Fibroblast of peridontal ligament (primary cell): ENCODE measurements around the gene ANTXRL.
"Not testable (repeated sequence)": the region's sequence is repeated elsewhere in the genome, so short reads cannot be mapped to it uniquely, and the experiment has no call there.

ENCODE experiments used
- DNase-seq: peaks from one replicate; pipeline ENCODE4 v3.0.0-alpha.2; 2010; ENCODE audit errors: extremely low read depth

The ANTXRL gene

DNA sequence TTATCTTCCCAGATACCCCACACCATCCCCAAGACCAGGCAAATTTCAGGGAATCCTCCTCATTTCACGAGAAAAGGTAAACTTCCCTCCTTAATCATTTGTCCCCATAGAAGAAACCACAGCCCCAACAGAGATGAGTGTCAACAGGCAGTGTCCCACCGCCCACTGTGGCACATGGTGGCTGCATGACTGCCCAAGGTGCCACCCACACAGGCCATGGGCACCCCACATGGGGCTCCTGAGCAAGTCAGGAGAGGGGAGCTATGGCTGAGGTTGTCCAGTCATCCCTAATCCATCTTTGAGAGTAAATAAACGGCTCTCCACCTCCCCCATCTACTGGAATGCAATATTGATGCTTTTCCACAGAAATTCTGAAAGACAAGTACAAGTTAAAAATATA lies 44.1 kb downstream of the ANTXRL start:
- DNase-seq: no peak

DNA sequence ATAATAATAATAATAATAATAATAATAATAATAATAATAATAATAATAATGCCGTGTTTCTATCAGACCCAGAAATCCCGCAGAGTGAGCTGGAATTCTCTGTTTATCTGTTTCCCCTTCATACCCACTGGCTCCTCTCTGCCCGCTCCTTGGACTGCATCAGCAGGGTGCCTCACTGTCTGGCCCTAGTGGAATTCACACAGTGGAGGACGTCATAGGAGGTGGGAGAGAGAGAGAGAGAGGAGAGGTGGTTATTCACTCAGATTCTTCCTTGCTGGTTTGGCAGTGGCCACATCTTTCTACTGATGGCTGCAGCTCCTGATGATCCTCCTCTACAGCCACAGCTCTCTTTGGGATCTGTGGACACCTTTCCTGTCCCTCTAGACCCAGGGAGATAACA lies 78.7 kb downstream of the ANTXRL start:
- not testable (repeated sequence) for DNase-seq

DNA sequence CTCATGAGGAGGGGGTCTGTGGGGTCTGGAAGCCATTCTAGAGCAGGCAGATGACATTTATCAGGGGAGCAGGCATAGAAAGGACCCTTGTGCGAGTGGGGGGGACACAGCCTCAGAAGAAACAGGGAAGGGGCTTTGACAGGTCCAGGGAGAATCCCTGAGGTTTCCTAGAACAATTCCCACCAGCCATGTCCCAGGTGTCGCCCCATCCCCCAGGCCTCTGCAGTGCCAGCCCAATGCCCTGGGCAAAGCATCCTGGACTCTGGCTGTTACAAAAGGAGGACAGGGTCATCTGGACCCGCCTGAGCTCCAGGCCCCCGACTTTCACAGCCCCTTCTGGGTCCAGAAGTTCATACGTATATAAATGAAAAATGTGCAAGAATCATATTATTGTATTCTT lies 80.4 kb downstream of the ANTXRL start:
- DNase-seq: not testable (repeated sequence)

- DNase-seq: not testable (repeated sequence)
Observed at GRCh38 chr10:46367666-46368240, 81.0 kb downstream of the ANTXRL start.

GRCh38 chr10:46368956-46369355 lies 82.2 kb downstream of the ANTXRL start:
- not testable (repeated sequence) for DNase-seq

GRCh38 chr10:46374410-46374809 lies 87.6 kb downstream of the ANTXRL start:
- not testable (repeated sequence) for DNase-seq

DNA sequence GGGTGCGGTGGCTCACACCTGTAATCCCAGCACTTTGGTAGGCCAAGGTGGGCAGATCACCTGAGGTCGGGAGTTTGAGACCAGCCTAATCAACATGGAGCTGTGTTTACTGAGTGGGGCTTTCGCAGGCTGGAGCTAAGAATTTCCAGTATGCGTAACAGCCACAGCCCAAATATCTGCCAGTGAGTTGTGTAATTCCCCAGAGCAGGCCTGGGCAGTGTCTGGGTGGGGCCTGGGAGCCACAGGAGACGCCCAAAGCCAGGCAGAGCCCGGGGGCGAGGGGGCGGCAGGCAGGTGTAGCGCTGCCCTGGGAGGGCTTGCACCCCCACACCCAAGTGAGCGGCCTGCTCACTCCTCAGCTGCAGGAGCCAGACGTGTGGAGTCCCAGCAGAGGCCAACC lies 88.6 kb downstream of the ANTXRL start, which contains the start of gene ANXA8L1:
Gene ANXA8L1, plus strand, starts transcription at position 371 of the 400 bp plus-strand sequence. CDS start 76 bp downstream, outside the sequence.
- DNase-seq: not testable (repeated sequence)

DNA sequence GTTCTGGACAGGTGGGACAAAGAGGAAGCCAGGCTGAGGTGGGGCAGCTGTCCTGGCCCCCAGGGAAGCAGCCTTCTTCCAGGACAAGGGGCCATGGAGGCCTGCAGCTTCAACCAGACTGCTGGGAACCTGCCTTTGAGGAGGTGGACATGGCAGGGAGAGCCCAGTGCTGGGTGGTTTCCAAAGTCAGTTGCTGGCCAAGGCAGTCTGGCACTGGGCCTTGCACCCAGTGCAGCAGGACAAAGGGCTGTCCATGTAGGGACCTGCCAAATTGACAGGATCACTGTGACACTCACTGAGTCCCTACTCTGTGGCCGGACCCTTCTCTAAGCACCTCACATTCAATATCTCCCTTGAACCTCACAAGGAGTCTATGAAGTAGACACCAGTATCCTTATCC lies 90.2 kb downstream of the ANTXRL start:
- DNase-seq: not testable (repeated sequence)

- DNase-seq: not testable (repeated sequence)
Observed at GRCh38 chr10:46377651-46378050, 90.9 kb downstream of the ANTXRL start.

GRCh38 chr10:46378108-46378507 lies 91.3 kb downstream of the ANTXRL start:
- not testable (repeated sequence) for DNase-seq

DNA sequence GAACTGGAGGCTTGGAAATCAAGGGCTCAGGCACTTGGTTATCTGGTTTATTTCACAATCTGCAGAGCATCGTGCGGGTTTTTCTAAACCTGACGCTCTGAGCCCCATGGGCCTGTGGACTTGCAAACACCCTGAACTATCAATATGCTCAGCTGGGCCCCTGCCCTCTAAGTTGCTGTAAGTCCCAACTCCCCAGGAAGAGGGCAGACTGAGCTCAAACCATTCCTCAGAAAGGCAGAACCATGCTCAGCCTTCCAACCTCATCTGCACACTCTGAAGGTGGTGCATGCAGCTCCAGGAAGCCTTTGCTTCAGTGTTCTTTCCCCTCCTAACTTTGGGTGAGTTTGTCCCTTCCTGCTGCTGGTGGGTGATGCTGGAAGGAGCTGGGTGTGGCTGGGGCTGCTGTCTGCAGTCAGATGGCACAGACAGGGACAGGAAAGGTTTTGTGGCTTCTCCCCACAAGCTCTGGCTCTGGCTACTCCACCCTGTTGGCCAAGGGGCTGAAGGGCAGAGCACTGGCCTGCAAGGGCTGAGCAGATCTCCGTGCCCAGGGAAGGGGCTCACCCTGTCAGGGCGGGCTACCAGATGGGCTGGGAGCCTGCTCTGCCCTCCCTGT lies 92.5 kb downstream of the ANTXRL start:
- not testable (repeated sequence) for DNase-seq
